Activated T-cell treated with anti-CD3 and anti-CD28 coated beads, Interleukin-2, amount 50 U/mL, for 72 hours (primary cell): ENCODE results near the gene HES7. TPM values are rescaled to one million over a fixed set of nuclear protein-coding genes. Genes with fewer than 3 reads are reported as not detected.

Source experiments
- ATAC-seq, 2 donors: fragments of 150-1000 bp; cut with Tn5 transposase; replicated peaks in 1 of 2; 2 replicates each; pipeline ENCODE4 v1.10.0; 2021; ENCODE audit warnings: moderate library complexity in 2 of 2, mild to moderate bottlenecking in 1 of 2
- DNase-seq, 2 donors: peaks; one replicate each; pipeline ENCODE4 v3.0.0; 2021 to 2022; ENCODE audit warnings: mixed read lengths in 1 of 2
- H3K27ac Mint-ChIP-seq: one replicate; pipeline ENCODE4 v1.8.0; 2022; ENCODE audit warnings: mild to moderate bottlenecking, moderate library complexity, mixed read lengths
- H3K27me3 Mint-ChIP-seq: one replicate; pipeline ENCODE4 v1.8.0; 2022; ENCODE audit warnings: low read depth, mixed read lengths
- H3K36me3 Mint-ChIP-seq, 2 donors: one replicate each; pipeline ENCODE4 v1.8.0; 2022; ENCODE audit warnings: mixed read lengths in 2 of 2, mild to moderate bottlenecking in 1 of 2; ENCODE audit not compliant: insufficient read depth in 2 of 2
- H3K4me1 Mint-ChIP-seq: one replicate; pipeline ENCODE4 v1.8.0; 2022; ENCODE audit warnings: low read depth, mixed read lengths
- H3K4me3 Mint-ChIP-seq, 2 donors: one replicate each; pipeline ENCODE4 v1.8.0; 2022; ENCODE audit warnings: mild to moderate bottlenecking in 2 of 2, mixed read lengths in 2 of 2, moderate library complexity in 2 of 2
- H3K9me3 Mint-ChIP-seq, 2 donors: one replicate each; pipeline ENCODE4 v1.8.0; 2022; ENCODE audit warnings: mixed read lengths in 2 of 2
- total RNA-seq, 2 donors: library from RNA; stranded (reverse); gene quantifications; one replicate each; pipeline ENCODE4 v1.2.3, GENCODE V29; 2022

The HES7 gene
- total RNA-seq, 2 donors from 2014 or later, result 1.5 to 4.3 TPM

GRCh38 chr17:8144401-8145231 is 20.7 kb upstream of the HES7 start:
- Mint-ChIP-seq H3K36me3 (peaks cover 9 to 31% of the 10 kb centered on the region in 2 donors), H3K27ac (no peak overlapping the region), H3K27me3 (no peaks in the 10 kb centered on the region), H3K4me3 (no peak overlapping the region), H3K9me3 (no peaks in the 10 kb centered on the region), H3K4me1 (peaks cover 4% of the 10 kb centered on the region)
- ATAC-seq (no peak), DNase-seq (no peak)

DNA sequence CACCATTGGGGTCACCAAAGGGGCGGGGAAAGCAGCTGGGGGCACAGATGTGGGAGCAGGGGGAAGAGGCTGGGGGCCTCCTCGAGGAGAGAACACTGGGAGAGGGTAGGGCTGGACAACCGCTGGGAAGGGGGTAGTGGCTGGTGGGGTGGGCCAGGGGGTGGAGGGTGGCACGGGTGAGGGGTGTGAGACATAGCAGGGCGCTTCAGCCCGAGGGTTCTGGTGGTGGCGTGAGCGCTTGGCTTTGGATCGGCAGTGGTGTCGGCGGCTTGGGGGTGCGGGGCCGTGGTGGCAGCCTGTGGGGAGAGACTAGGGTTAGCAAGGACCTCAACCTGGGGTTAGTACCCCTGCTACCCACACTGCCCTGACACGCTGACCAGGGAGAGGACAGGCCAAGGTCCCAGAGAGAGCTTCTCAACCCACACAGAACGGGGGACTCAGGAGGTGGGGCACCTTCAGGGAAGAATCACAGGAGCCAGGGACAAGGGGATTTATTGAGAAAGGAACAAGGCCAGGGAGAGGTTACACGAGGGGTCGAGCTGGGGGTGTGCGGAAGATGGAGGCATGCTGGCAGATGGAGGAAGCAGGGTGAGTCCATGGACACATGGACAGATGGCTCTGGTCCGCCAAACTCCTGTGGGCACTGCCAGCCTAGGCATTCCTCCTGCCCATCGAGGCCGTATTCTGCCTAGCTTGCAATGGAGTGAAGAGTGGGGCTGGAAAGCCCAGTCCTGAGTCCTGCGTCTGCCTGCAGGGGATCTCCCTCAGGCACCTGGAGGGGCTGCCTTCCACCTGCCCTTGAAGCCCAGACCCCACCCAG is 19.9 kb upstream of the HES7 start:
- H3K36me3 Mint-ChIP-seq, result peaks cover 12 to 26% of the 10 kb centered on the region in 2 donors
- no peak overlapping the region for H3K4me3 Mint-ChIP-seq
- H3K4me1 Mint-ChIP-seq, result no peaks in the 10 kb centered on the region

DNA sequence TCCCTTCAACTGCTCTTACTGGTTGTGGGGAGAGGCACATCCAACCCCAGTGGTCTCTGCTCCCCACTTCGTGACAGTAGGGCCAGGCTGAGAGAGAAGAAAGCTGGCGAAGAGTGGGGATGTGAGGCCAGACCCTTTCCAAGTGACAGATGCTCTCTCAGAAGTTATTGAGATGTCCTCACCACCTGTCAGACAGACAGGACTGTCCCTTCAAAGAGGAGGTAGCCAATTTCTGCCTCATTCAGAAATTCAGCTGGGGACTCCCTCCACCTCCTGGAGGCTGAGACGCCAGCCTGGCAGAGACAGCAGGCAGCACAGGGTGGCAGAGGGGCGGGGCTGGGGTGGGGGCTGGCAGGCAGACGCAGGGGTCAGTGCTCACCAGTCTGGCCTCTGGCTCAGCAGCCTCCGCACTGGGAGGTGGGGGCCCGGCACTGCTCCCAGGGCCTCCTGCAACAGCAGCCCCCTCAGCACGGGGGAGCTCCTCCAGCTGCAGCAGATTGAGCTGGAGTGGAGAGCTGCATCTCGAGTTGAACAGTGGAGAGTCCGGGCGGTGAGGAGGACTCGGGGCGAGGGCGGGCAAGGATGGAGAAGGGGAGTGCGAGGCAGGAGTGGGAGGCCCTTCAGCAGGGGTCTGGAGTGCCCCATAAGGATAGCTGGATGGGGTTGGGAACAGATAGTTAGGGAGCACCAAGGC is 19.1 kb upstream of the HES7 start:
- ATAC-seq (no peak), DNase-seq (no peak)
- Mint-ChIP-seq H3K36me3 (peaks cover 12 to 22% of the 10 kb centered on the region in 2 donors), H3K27ac (no peak overlapping the region), H3K4me3 (no peak overlapping the region), H3K27me3 (no peaks in the 10 kb centered on the region), H3K9me3 (no peaks in the 10 kb centered on the region), H3K4me1 (no peaks in the 10 kb centered on the region)

More for the DNA sequence above, 19.9 kb upstream of the HES7 start:
- no peaks in the 10 kb centered on the region for H3K9me3 Mint-ChIP-seq
- no peak for ATAC-seq
- H3K27ac Mint-ChIP-seq, result peak overlapping the region; percentile 8
- no peak for DNase-seq
- no peaks in the 10 kb centered on the region for H3K27me3 Mint-ChIP-seq

- Mint-ChIP-seq H3K27ac (no peak overlapping the region), H3K4me3 (no peak overlapping the region), H3K36me3 (peaks cover 9 to 20% of the 10 kb centered on the region in 2 donors), H3K4me1 (no peaks in the 10 kb centered on the region), H3K9me3 (no peaks in the 10 kb centered on the region), H3K27me3 (no peaks in the 10 kb centered on the region)
- DNase-seq (no peak), ATAC-seq (no peak)
These were observed 18.4 kb upstream of the HES7 start for GRCh38 chr17:8142158-8142886.

DNA sequence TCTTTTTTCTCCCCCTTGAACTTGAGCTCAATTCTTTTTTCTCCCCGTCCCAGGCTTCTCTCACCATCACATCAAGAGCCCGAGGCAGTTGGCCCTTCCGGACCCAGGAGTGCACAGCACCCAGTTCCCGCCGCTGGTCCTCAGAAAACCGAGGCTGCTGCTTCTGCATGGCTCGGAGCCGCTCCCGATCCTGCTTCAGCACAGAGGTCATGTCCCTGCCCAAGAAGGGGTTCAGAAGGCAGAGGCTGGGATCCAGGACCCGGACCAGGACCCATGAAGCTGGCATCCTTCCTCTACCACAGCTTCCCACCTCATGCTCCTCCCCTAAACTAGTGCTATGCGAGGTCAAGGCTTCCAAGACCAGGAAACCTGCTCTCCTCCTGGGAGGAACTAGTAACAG is 17.8 kb upstream of the HES7 start:
- no peaks in the 10 kb centered on the region for H3K27me3 Mint-ChIP-seq
- H3K4me3 Mint-ChIP-seq, result no peak overlapping the region
- no peak overlapping the region for H3K27ac Mint-ChIP-seq
- H3K9me3 Mint-ChIP-seq, result no peaks in the 10 kb centered on the region
- peaks cover 9 to 17% of the 10 kb centered on the region in 2 donors for H3K36me3 Mint-ChIP-seq
- DNase-seq (no peak), ATAC-seq (no peak)
- no peaks in the 10 kb centered on the region for H3K4me1 Mint-ChIP-seq

DNA sequence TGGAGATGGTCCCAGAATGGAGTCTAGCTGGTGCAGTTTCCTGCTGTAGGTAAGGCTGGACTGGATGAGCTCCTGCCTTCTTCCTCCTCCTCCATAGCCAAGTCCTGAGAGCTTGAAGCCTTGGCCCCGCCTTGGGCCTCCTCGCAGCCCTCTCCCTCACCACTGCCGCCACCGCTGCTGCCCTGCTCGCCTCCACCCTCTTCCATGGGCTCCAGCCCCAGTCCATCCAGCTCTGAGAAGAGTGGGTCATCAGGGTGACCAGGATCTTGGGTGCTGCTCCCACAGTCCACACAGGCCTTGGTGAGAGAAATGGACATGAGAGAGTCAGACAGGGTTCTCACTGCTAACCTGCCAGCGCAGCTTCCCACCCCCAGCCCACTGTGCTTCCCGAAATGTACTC is 17.1 kb upstream of the HES7 start:
- Mint-ChIP-seq H3K36me3 (peaks cover 7 to 12% of the 10 kb centered on the region in 2 donors), H3K4me1 (no peaks in the 10 kb centered on the region), H3K27ac (no peak overlapping the region), H3K4me3 (no peak overlapping the region), H3K27me3 (no peaks in the 10 kb centered on the region), H3K9me3 (no peaks in the 10 kb centered on the region)
- DNase-seq (no peak), ATAC-seq (no peak)

DNA sequence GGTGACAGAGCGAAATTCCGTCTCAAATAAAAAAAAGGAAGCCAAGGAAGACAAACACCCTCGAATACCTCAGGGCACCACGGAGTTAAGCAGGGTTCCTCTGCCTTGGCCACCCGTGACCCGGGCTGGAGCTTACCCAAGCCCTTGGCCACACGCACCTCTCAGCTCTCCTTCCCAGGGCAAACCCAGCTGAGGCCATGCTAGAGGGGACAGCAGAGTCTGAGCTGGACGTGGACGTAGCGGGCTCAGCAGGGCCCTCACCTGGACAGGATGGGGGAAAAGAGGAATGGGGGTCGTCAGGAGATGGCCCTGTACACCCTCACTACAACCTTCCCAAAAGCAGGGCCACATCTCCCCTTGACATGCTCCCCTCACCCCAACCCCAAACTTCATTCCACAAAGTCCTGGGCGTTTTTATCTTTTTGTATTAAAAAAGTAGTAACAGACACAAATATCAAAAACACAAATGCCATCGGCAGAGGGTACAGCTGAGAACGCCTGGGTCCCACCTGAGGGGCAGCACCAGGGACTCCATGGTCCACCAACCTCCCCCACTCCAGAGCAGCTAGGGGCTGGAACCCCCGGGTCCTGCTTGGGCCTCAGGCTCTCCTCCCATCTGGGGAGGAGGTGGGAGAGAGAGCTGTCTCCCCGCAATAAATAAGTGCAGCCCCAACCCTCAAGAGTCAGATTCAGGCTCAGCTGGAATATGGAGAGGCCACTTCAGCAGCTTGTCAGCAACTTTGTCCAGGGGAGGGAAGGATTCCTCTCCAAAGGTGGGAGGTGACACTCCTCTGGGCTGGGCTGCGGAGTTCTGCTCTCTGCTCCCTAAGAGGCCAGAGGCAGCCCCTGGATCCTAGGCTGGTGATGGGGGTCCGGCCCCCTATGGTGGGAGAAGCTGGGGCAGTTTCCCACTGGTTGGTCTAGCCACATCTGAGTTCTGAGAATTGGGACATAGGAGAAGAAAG is 16.4 kb upstream of the HES7 start:
- H3K27me3 Mint-ChIP-seq, result no peaks in the 10 kb centered on the region
- DNase-seq, result no peak

DNA sequence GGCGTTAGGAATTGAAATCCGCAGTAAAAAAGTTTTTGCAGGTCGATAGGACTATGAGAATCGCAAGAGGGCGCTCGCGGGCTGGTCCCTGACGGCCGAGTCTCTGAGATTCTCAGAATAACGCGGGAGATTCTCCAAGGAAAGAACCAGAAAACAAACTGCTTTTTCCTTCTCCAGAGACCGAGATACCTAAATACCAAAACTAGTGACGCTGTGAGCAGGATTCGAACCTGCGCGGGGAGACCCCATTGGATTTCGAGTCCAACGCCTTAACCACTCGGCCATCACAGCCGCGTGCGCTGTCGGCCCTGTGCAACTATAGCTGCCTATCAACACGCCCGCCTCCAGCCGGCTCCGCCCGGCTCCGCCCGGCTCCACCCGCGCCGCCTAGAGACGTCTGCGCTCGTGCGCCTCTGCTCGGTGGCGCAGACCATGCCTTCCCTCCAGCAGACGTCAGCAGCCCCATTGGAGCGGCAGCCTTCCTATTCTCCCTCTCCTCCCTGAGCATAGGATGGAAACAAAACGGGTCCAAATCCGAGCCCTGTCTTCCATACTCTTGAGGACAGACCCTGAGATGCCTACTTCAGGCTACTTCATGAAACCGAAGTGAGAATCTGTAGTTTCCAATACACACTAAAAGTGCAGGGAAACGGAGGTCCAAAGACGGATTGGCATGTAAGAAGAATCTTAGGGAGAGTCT is 14.9 kb upstream of the HES7 start:
- ATAC-seq (peak; percentile 94), DNase-seq (peak; percentile 96 to 97)
- no peak overlapping the region for H3K27ac Mint-ChIP-seq
- H3K4me1 Mint-ChIP-seq, result no peaks in the 10 kb centered on the region
- no peak overlapping the region for H3K4me3 Mint-ChIP-seq
- no peaks in the 10 kb centered on the region for H3K27me3 Mint-ChIP-seq
- no peaks in the 10 kb centered on the region for H3K9me3 Mint-ChIP-seq
- H3K36me3 Mint-ChIP-seq, result peaks cover 5 to 7% of the 10 kb centered on the region in 2 donors

More for the DNA sequence above, 16.4 kb upstream of the HES7 start:
- Mint-ChIP-seq H3K4me3 (no peak overlapping the region), H3K4me1 (no peaks in the 10 kb centered on the region), H3K36me3 (peaks cover 7% of the 10 kb centered on the region in 2 donors), H3K27ac (no peak overlapping the region), H3K9me3 (no peaks in the 10 kb centered on the region)
- no peak for ATAC-seq

DNA sequence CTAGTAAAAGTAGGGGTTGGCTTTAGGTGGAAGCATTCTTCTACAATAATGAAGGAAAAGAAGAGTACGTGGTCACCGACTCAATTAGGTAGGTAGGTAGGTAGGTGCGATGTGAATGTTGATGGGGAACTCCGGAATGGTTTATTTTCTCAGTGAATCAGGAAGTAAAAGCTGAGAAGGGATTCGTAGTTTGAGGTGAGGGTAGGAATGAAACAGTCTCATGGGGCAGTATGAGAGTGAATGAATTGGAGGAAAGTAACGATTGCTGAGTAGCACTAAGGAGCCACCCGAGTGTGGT is 14.4 kb upstream of the HES7 start:
- Mint-ChIP-seq H3K4me1 (no peaks in the 10 kb centered on the region), H3K9me3 (no peaks in the 10 kb centered on the region), H3K36me3 (peaks cover 5 to 7% of the 10 kb centered on the region in 2 donors), H3K4me3 (no peak overlapping the region), H3K27ac (no peak overlapping the region), H3K27me3 (no peaks in the 10 kb centered on the region)
- no peak for DNase-seq
- ATAC-seq, result no peak

DNA sequence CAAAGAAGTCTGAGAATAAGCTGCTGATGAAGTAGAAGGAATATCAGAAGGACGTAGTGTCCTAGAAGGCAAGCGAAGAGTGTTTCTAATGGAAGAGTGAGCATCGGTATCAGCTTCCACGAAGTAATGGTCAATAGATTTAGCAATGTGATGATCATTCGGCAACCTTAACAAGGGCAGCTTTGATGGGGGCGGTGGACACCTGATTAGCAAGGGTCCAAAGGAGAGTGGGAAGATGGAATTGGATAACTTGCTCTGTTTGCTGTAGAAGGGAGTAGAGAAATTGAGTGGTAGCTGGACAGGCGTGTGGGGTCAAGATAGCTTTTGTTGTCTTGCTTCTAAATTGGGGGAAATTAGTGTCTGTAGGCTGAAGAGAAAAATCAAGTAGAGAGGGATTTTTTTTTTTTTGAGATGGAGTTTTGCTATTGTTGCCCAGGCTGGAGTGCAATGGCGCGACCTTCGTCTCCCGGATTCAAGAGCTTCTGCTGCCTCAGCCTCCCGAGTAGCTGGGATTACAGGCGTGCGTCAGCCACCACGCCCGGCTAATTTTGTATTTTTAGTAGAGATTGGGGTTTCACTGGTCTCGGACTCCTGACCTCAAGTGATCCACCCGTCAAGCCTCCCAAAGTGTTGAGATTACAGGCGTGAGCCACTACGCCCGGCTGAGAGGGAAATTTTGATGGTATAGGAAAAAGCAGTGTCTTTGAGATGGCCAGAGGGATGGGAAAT is 13.9 kb upstream of the HES7 start:
- DNase-seq (no peak), ATAC-seq (no peak)
- no peak overlapping the region for H3K27ac Mint-ChIP-seq

GRCh38 chr17:8133941-8134340 is 10.0 kb upstream of the HES7 start:
- Mint-ChIP-seq H3K36me3 (no peaks in the 10 kb centered on the region), H3K4me1 (peaks cover 6% of the 10 kb centered on the region), H3K27ac (no peak overlapping the region), H3K9me3 (no peaks in the 10 kb centered on the region), H3K27me3 (no peaks in the 10 kb centered on the region), H3K4me3 (no peak overlapping the region)
- DNase-seq (no peak), ATAC-seq (no peak)

More for the DNA sequence above, 13.9 kb upstream of the HES7 start:
- Mint-ChIP-seq H3K4me3 (no peak overlapping the region), H3K36me3 (peaks cover 5 to 7% of the 10 kb centered on the region in 2 donors), H3K4me1 (no peaks in the 10 kb centered on the region), H3K27me3 (no peaks in the 10 kb centered on the region), H3K9me3 (no peaks in the 10 kb centered on the region)
